Measurements from ENCODE around the gene MKI67.
A peak's percentile ranks its signal among the peaks of the same experiment; 100 is the strongest.
"Not testable (repeated sequence)": the region's sequence is repeated elsewhere in the genome, so short reads cannot be mapped to it uniquely, and the experiment has no call there.

Gene MKI67

DNA sequence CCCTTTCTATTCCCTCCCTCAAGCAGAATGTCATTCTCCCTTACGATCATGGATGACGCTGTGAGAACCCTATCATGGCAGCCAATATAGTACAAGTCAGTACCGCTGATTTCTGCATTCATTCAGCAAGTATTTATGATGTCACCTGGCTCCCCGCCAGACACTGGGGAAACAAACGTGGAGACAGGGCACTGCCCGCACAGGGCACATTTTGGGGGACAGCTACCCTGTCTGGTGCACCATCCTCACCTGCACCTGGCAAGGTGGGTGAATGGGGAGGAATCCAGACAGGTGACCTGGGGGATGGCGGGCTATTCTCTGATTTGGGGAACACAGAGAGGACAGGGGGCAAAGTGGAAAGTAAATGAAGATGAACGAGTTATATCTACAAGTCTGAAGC is 28.4 kb downstream of the MKI67 start:
- DNase-seq (ENCODE audit: low read depth): peak; percentile 33
- no peak overlapping the region for H3K4me3 ChIP-seq (ENCODE audit: low read length)
- TF ChIP-seq, protein P1, sequence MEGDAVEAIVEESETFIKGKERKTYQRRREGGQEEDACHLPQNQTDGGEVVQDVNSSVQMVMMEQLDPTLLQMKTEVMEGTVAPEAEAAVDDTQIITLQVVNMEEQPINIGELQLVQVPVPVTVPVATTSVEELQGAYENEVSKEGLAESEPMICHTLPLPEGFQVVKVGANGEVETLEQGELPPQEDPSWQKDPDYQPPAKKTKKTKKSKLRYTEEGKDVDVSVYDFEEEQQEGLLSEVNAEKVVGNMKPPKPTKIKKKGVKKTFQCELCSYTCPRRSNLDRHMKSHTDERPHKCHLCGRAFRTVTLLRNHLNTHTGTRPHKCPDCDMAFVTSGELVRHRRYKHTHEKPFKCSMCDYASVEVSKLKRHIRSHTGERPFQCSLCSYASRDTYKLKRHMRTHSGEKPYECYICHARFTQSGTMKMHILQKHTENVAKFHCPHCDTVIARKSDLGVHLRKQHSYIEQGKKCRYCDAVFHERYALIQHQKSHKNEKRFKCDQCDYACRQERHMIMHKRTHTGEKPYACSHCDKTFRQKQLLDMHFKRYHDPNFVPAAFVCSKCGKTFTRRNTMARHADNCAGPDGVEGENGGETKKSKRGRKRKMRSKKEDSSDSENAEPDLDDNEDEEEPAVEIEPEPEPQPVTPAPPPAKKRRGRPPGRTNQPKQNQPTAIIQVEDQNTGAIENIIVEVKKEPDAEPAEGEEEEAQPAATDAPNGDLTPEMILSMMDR (IDR thresholded peaks at IDR 0.05; ENCODE audit: insufficient read depth, low read depth, low read length, missing control alignments): no peak

DNA sequence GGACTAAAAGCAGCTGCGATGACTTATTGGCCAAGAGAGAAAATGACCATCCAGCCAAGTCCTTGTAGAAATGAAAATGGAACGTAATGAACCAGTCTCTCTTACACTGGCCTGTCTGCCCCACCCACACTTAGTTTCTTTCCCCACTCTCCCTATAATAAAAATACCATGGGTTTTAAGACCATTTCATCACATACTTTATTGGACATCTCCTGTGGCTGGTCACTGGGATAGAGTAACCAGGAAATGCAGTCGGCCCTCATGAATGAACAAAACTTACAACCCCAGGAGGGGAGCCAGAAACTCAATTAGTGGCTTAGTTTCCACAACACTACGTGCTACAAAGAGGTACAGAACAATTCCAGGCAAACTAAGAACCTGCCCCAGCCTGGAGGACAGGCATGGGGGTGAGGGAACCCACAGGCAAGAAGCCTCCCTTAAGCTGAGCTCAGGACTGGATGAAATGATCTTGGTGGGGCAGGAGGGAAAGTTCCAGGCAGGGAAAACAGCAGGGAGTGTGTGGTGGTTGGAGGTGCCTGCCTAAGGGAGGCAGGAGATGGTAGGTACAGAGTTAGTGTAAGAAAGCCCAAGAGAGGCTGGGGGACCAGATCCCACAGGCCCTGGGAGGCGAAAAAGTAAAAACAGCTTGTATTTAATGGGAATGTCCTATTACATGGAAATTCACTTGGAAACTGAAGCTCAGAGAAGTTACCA is 29.6 kb downstream of the MKI67 start:
- no peak for DNase-seq (ENCODE audit: low read depth)
- TF ChIP-seq, protein P1 (IDR thresholded peaks at IDR 0.05; ENCODE audit: insufficient read depth, low read depth, low read length, missing control alignments): no peak
- H3K4me3 ChIP-seq (ENCODE audit: low read length): no peak overlapping the region

DNA sequence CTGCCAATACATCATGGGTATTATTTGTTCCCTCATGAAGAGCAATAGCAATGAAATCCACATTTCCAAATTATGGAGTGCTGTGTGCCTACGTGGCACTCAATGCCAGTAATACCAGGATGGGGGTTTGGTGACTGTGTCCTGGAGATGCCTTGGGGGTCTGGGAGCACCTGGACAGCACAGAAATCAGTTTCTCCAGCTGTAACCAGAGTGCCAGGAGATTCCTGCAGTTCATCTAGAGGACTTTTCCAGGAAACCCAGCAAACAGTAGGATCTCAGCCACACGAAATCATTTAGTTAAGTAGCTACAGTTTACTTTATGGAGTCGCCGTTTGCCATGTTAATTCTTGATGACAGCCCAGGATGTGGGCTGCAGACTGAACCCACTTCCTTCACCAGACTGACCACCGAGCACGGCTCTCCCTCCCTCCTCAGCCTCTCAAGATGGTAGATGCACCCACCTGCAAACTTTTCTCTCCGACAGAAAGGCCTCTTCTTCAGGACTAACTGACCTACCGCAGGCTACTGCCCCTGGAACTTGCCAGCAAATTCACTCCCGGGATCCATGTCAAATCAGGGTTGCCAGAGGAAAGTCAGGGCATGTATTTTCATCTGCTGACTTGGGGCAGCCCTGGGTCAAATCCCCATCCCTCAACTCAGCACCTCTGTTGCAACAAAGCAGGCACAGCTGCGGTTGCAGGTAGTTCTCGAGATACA is 30.3 kb downstream of the MKI67 start:
- no peak for DNase-seq (ENCODE audit: low read depth)
- H3K4me3 ChIP-seq (ENCODE audit: low read length): no peak overlapping the region
- TF ChIP-seq, protein P1 (IDR thresholded peaks at IDR 0.05; ENCODE audit: insufficient read depth, low read depth, low read length, missing control alignments): no peak

DNA sequence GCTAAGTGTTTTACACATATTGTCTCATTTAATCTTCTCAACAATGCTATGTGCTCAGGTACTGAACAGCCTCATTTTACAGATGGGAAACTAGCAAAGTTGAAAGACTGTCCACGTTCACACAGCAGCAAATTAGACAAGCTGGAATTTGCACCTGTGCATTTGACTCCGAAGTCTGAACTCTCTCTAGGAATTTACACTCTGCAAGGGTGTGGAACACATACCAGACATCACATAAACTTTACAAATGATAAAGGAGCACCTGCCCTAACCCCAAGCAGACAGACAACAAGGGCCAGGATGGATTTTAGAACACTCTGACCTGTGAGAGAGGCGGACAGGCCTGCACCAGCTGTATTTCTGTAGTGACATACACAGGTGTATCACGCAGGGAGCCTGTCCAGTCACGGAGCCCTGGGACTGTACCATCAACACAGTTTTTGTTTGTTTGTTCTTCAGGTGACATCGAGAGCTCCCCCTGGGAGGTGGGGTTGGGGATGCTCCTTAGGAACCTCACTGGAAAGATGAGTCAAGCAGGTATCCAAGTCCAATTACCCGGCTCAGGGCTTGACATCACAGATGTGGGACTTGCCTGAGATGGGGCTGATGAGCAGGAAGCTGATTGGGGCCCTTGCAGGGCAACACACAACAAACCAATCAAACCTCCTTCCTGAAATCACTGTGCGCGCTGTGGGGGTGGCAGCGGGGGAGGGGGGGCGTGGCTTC is 31.0 kb downstream of the MKI67 start:
- H3K4me3 ChIP-seq (ENCODE audit: low read length): no peak overlapping the region
- TF ChIP-seq, protein P1 (IDR thresholded peaks at IDR 0.05; ENCODE audit: insufficient read depth, low read depth, low read length, missing control alignments): no peak
- DNase-seq (ENCODE audit: low read depth): no peak

DNA sequence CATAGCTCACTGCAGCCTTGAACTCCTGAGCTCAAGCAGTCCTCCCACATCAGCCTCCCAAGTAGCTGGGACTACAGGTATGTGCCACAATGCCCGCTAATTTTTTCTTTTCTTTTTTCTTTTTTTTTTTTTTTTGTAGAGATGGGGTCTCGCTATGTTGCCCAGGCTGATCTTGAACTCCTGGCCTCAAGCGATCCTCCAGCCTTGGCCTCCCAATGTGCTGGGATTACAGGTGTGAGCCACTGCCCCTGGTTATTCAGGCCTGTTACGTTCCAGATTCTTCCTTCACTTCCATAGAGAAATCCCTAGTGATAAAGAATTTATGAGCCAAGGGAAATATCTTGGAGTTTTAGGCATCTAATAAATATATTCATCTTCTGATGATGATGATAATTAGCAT is 31.6 kb downstream of the MKI67 start:
- H3K4me3 ChIP-seq (ENCODE audit: low read length); DNase-seq (ENCODE audit: low read depth): not testable (repeated sequence)

DNA sequence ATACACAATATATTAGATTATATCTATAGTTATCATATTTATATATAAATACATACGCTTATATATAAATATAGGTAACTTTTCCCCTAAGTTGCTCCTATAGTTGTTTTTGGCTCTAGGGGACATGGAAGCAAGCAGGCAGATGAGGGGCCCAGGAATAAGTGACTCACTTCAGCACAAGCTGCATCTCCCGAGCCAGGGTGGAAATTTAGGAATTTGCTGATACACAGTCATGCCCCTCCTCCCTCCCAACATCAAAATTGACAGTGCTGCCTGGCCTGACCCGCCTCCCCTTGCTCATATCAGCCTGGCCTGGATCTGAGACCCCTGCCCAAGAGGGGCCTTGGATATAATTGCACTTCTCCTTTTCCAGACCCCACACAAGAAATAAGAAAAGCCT is 33.8 kb downstream of the MKI67 start:
- DNase-seq (ENCODE audit: low read depth): no peak
- H3K4me3 ChIP-seq (ENCODE audit: low read length): no peak overlapping the region
- TF ChIP-seq, protein P1 (IDR thresholded peaks at IDR 0.05; ENCODE audit: insufficient read depth, low read depth, low read length, missing control alignments): no peak

DNA sequence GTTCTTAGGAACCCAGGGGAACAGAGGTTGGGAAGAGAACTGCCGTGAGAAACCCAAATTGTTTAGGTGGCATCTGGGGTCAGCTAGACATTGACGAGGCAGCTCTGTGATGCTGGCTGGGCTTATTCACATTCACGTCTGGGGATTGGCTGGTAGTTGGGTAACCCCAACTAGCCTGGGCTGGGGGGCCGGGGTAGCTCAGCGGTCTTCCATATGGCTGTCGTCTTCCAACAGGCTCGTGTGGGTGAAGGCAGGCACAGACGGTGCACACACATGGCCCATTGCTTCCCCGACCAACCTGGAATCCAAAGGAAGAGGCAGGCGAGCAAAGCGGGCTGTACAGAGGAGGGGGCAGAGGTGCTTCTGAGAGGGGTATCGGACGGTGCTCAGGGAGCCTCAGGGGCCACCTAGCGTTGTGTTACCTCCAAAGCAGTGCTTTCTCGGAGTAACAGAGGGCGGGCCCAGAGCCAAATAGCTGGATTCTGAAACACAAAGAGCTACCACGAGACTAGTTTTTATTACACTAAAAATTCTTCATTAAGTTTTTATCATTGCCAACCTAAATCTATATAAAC is 34.5 kb downstream of the MKI67 start:
- DNase-seq (ENCODE audit: low read depth): no peak
- TF ChIP-seq, protein P1 (IDR thresholded peaks at IDR 0.05; ENCODE audit: insufficient read depth, low read depth, low read length, missing control alignments): no peak
- no peak overlapping the region for H3K4me3 ChIP-seq (ENCODE audit: low read length)

All from epithelial cell of esophagus (primary cell).